HG02623 (cell line): ENCODE results near the gene HSPA1L.

Experiments used
- ATAC-seq: cut with Tn5 transposase; IDR thresholded peaks from one replicate; pipeline ENCODE4 v1.9.1; 2021; ENCODE audit warnings: moderate library complexity; ENCODE audit not compliant: unreplicated experiment

HSPA1L gene

GRCh38 chr6:31767096-31767645, 47.9 kb downstream of the HSPA1L start:
- ATAC-seq = no peak

- no peak for ATAC-seq
Measured at GRCh38 chr6:31765910-31766794, 48.9 kb downstream of the HSPA1L start.

- ATAC-seq = no peak
Measured at GRCh38 chr6:31765559-31765909, 49.5 kb downstream of the HSPA1L start.

- ATAC-seq = no peak
Measured at GRCh38 chr6:31764198-31764597, 50.9 kb downstream of the HSPA1L start.

GRCh38 chr6:31763619-31763940, 51.5 kb downstream of the HSPA1L start:
- ATAC-seq = no peak

GRCh38 chr6:31762878-31763618, 52.0 kb downstream of the HSPA1L start:
- ATAC-seq = no peak

GRCh38 chr6:31762356-31762755, 52.7 kb downstream of the HSPA1L start, which contains the start of gene SAPCD1:
TSS of gene SAPCD1 (plus strand) at chr6:31762656. CDS start at chr6:31763055, 399 bp downstream.
- ATAC-seq = no peak

GRCh38 chr6:31761343-31761742, 53.7 kb downstream of the HSPA1L start:
- no peak for ATAC-seq

- ATAC-seq = no peak
Measured at GRCh38 chr6:31760790-31761189, 54.3 kb downstream of the HSPA1L start.
